ENCODE results near the gene CCDC68.
"Not testable (repeated sequence)": the region's sequence is repeated elsewhere in the genome, so short reads cannot be mapped to it uniquely, and the experiment has no call there.

Gene CCDC68

GRCh38 chr18:54968807-54969206 is 9.5 kb upstream of the CCDC68 start:
- no peak overlapping the region for H3K27ac ChIP-seq (ENCODE audit: extremely low read depth, low read depth, low read length)
- ChIA-PET POLR2A (no interaction called here), CTCF (interaction anchor here (1.0 kb wide), 1 partner anchor 298 kb away, joined by 3 read pairs; no protein-coding TSS in a partner anchor)
- no peaks in the 10 kb centered on the region for H3K36me3 ChIP-seq (ENCODE audit: control insufficient read depth in 2 of 2, insufficient read depth in 1 of 2, low read length in 2 of 2)
- no peak for TF ChIP-seq ZNF785 (tag by site-specific recombination; IDR thresholded peaks at IDR 0.05)
- no peak for TF ChIP-seq ZBTB26 (tag by site-specific recombination; optimal IDR thresholded peaks at IDR 0.05)
- TF ChIP-seq ZNF398 (tag by site-specific recombination; IDR thresholded peaks at IDR 0.05): no peak
- TF ChIP-seq, protein P1, sequence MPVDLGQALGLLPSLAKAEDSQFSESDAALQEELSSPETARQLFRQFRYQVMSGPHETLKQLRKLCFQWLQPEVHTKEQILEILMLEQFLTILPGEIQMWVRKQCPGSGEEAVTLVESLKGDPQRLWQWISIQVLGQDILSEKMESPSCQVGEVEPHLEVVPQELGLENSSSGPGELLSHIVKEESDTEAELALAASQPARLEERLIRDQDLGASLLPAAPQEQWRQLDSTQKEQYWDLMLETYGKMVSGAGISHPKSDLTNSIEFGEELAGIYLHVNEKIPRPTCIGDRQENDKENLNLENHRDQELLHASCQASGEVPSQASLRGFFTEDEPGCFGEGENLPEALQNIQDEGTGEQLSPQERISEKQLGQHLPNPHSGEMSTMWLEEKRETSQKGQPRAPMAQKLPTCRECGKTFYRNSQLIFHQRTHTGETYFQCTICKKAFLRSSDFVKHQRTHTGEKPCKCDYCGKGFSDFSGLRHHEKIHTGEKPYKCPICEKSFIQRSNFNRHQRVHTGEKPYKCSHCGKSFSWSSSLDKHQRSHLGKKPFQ (tag by site-specific recombination; IDR thresholded peaks at IDR 0.05): no peak
- TF ChIP-seq, protein P2, sequence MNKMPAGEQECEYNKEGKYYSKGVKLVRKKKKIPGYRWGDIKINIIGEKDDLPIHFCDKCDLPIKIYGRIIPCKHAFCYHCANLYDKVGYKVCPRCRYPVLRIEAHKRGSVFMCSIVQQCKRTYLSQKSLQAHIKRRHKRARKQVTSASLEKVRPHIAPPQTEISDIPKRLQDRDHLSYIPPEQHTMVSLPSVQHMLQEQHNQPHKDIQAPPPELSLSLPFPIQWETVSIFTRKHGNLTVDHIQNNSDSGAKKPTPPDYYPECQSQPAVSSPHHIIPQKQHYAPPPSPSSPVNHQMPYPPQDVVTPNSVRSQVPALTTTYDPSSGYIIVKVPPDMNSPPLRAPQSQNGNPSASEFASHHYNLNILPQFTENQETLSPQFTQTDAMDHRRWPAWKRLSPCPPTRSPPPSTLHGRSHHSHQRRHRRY (tag by site-specific recombination; IDR thresholded peaks at IDR 0.05): no peak
- TF ChIP-seq BCL11B (tag by site-specific recombination; IDR thresholded peaks at IDR 0.05; ENCODE audit: low read depth): no peak
- no peak for TF ChIP-seq SCRT1 (tag by site-specific recombination; IDR thresholded peaks at IDR 0.05; ENCODE audit: borderline replicate concordance)
- TF ChIP-seq ZBTB7A (tag by site-specific recombination; IDR thresholded peaks at IDR 0.05; ENCODE audit: low read depth): no peak
- no peak for TF ChIP-seq ZNF518A (tag by site-specific recombination; conservative IDR thresholded peaks at IDR 0.05; ENCODE audit: low read depth)
- no peak for TF ChIP-seq ZNF585B (tag by site-specific recombination; IDR thresholded peaks at IDR 0.05)
- H3K9me3 ChIP-seq (ENCODE audit: control insufficient read depth, insufficient read depth, low read depth, low read length): no peaks in the 10 kb centered on the region; the same call in 1 of the 2 replicates
- H3K4me1 ChIP-seq (ENCODE audit: control insufficient read depth, insufficient read depth, low read length): no peaks in the 10 kb centered on the region
- H3K4me3 ChIP-seq (ENCODE audit: low read depth, low read length): no peak overlapping the region

- POLR2A ChIA-PET; H3K36me3 ChIP-seq (ENCODE audit: control insufficient read depth in 2 of 2, insufficient read depth in 1 of 2, low read length in 2 of 2); H3K9me3 ChIP-seq (ENCODE audit: control insufficient read depth, insufficient read depth, low read depth, low read length); H3K4me1 ChIP-seq (ENCODE audit: control insufficient read depth, insufficient read depth, low read length); H3K27ac ChIP-seq (ENCODE audit: extremely low read depth, low read depth, low read length); H3K4me3 ChIP-seq (ENCODE audit: low read depth, low read length): not testable (repeated sequence)
- CTCF ChIA-PET: interaction anchor here (0.8 to 1.0 kb wide), 2 partner anchors 22 to 298 kb away, joined by 3 read pairs; no protein-coding TSS in a partner anchor
These were observed 9.0 kb upstream of the CCDC68 start for GRCh38 chr18:54968237-54968636.

All from HEK293 (cell line).